ENCODE results near the gene ENTHD1. TPM values are rescaled to one million over a fixed set of nuclear protein-coding genes. Genes with fewer than 3 reads are reported as not detected.
A peak's percentile ranks its signal among the peaks of the same experiment; 100 is the strongest.

ENTHD1 gene
- total RNA-seq, 2 donors from 2014 or later, result not detected

- H3K36me3 Mint-ChIP-seq (ENCODE audit: low read depth), result peaks cover 11% of the 10 kb centered on the region
- DNase-seq (no peak), ATAC-seq (no peak)
- H3K27me3 Mint-ChIP-seq, result peaks cover 33% of the 10 kb centered on the region
- H3K4me1 Mint-ChIP-seq, result peaks cover 21% of the 10 kb centered on the region
- no peaks in the 10 kb centered on the region for H3K9me3 ChIP-seq (ENCODE audit: control insufficient read depth, low read length, poor library complexity, severe bottlenecking)
- no peak overlapping the region for H3K4me3 Mint-ChIP-seq
- H3K27ac Mint-ChIP-seq, result peak overlapping the region; percentile 43
Observed at GRCh38 chr22:39806109-39806508, 87.5 kb downstream of the ENTHD1 start.

GRCh38 chr22:39805117-39805516 lies 88.4 kb downstream of the ENTHD1 start:
- Mint-ChIP-seq H3K27me3 (peaks cover 33% of the 10 kb centered on the region), H3K4me1 (peaks cover 21% of the 10 kb centered on the region), H3K4me3 (no peak overlapping the region), H3K36me3 (ENCODE audit: low read depth) (peaks cover 11% of the 10 kb centered on the region), H3K27ac (peak overlapping the region; percentile 43)
- DNase-seq (no peak), ATAC-seq (no peak)
- no peaks in the 10 kb centered on the region for H3K9me3 ChIP-seq (ENCODE audit: control insufficient read depth, low read length, poor library complexity, severe bottlenecking)

- peaks cover 8% of the 10 kb centered on the region for H3K9me3 ChIP-seq (ENCODE audit: control insufficient read depth, low read length, poor library complexity, severe bottlenecking)
- Mint-ChIP-seq H3K4me3 (no peak overlapping the region), H3K36me3 (ENCODE audit: low read depth) (peaks cover 9% of the 10 kb centered on the region), H3K27me3 (peaks cover 24% of the 10 kb centered on the region), H3K4me1 (peaks cover 12% of the 10 kb centered on the region), H3K27ac (no peak overlapping the region)
- DNase-seq, result no peak
- no peak for ATAC-seq
Observed at GRCh38 chr22:39802682-39803081, 90.9 kb downstream of the ENTHD1 start.

- H3K27ac Mint-ChIP-seq, result no peak overlapping the region
- H3K4me3 Mint-ChIP-seq, result no peak overlapping the region
- ATAC-seq, result no peak
- no peak for DNase-seq
- H3K4me1 Mint-ChIP-seq, result peaks cover 5% of the 10 kb centered on the region
- peaks cover 7% of the 10 kb centered on the region for H3K36me3 Mint-ChIP-seq (ENCODE audit: low read depth)
- peaks cover 18% of the 10 kb centered on the region for H3K9me3 ChIP-seq (ENCODE audit: control insufficient read depth, low read length, poor library complexity, severe bottlenecking)
- H3K27me3 Mint-ChIP-seq, result peaks cover 11% of the 10 kb centered on the region
Observed at GRCh38 chr22:39800790-39801520, 92.6 kb downstream of the ENTHD1 start.

- Mint-ChIP-seq H3K36me3 (ENCODE audit: low read depth) (no peaks in the 10 kb centered on the region), H3K27ac (no peak overlapping the region), H3K4me3 (no peak overlapping the region), H3K4me1 (no peaks in the 10 kb centered on the region), H3K27me3 (no peaks in the 10 kb centered on the region)
- peaks cover 18% of the 10 kb centered on the region for H3K9me3 ChIP-seq (ENCODE audit: control insufficient read depth, low read length, poor library complexity, severe bottlenecking)
- DNase-seq (no peak), ATAC-seq (no peak)
Observed at GRCh38 chr22:39797528-39798147, 95.9 kb downstream of the ENTHD1 start.

GRCh38 chr22:39789788-39790187 lies 103.8 kb downstream of the ENTHD1 start:
- Mint-ChIP-seq H3K27ac (no peak overlapping the region), H3K4me1 (peaks cover 7% of the 10 kb centered on the region), H3K4me3 (no peak overlapping the region), H3K36me3 (ENCODE audit: low read depth) (no peaks in the 10 kb centered on the region), H3K27me3 (no peaks in the 10 kb centered on the region)
- ATAC-seq (no peak), DNase-seq (no peak)
- no peaks in the 10 kb centered on the region for H3K9me3 ChIP-seq (ENCODE audit: control insufficient read depth, low read length, poor library complexity, severe bottlenecking)

GRCh38 chr22:39785232-39785631 lies 108.3 kb downstream of the ENTHD1 start:
- Mint-ChIP-seq H3K27me3 (no peaks in the 10 kb centered on the region), H3K4me3 (no peak overlapping the region), H3K27ac (no peak overlapping the region), H3K4me1 (peaks cover 7% of the 10 kb centered on the region), H3K36me3 (ENCODE audit: low read depth) (peaks cover 2% of the 10 kb centered on the region)
- no peaks in the 10 kb centered on the region for H3K9me3 ChIP-seq (ENCODE audit: control insufficient read depth, low read length, poor library complexity, severe bottlenecking)
- no peak for ATAC-seq
- DNase-seq, result no peak

- no peak overlapping the region for H3K4me3 Mint-ChIP-seq
- no peak for ATAC-seq
- no peak for DNase-seq
- no peaks in the 10 kb centered on the region for H3K27me3 Mint-ChIP-seq
- H3K9me3 ChIP-seq (ENCODE audit: control insufficient read depth, low read length, poor library complexity, severe bottlenecking), result no peaks in the 10 kb centered on the region
- H3K27ac Mint-ChIP-seq, result no peak overlapping the region
- peaks cover 2% of the 10 kb centered on the region for H3K36me3 Mint-ChIP-seq (ENCODE audit: low read depth)
- H3K4me1 Mint-ChIP-seq, result peaks cover 20% of the 10 kb centered on the region
Observed at GRCh38 chr22:39777716-39778454, 115.7 kb downstream of the ENTHD1 start.

GRCh38 chr22:39776295-39777009 lies 117.1 kb downstream of the ENTHD1 start:
- no peaks in the 10 kb centered on the region for H3K9me3 ChIP-seq (ENCODE audit: control insufficient read depth, low read length, poor library complexity, severe bottlenecking)
- peaks cover 23% of the 10 kb centered on the region for H3K4me1 Mint-ChIP-seq
- no peaks in the 10 kb centered on the region for H3K27me3 Mint-ChIP-seq
- H3K36me3 Mint-ChIP-seq (ENCODE audit: low read depth), result peaks cover 2% of the 10 kb centered on the region
- no peak overlapping the region for H3K4me3 Mint-ChIP-seq
- ATAC-seq (no peak), DNase-seq (no peak)
- H3K27ac Mint-ChIP-seq, result no peak overlapping the region

GRCh38 chr22:39773976-39774539 lies 119.5 kb downstream of the ENTHD1 start:
- Mint-ChIP-seq H3K4me3 (peak overlapping the region; percentile 78), H3K27ac (peak overlapping the region; percentile 68), H3K36me3 (ENCODE audit: low read depth) (peaks cover 2% of the 10 kb centered on the region), H3K4me1 (peaks cover 23% of the 10 kb centered on the region), H3K27me3 (no peaks in the 10 kb centered on the region)
- no peaks in the 10 kb centered on the region for H3K9me3 ChIP-seq (ENCODE audit: control insufficient read depth, low read length, poor library complexity, severe bottlenecking)
- DNase-seq (no peak), ATAC-seq (peak; percentile 67)

GRCh38 chr22:39773503-39773902 lies 120.1 kb downstream of the ENTHD1 start:
- H3K4me1 Mint-ChIP-seq, result peaks cover 23% of the 10 kb centered on the region
- peaks cover 2% of the 10 kb centered on the region for H3K36me3 Mint-ChIP-seq (ENCODE audit: low read depth)
- H3K9me3 ChIP-seq (ENCODE audit: control insufficient read depth, low read length, poor library complexity, severe bottlenecking), result no peaks in the 10 kb centered on the region
- H3K27me3 Mint-ChIP-seq, result no peaks in the 10 kb centered on the region
- peak overlapping the region; percentile 78 for H3K4me3 Mint-ChIP-seq
- peak overlapping the region; percentile 68 for H3K27ac Mint-ChIP-seq
- DNase-seq (no peak), ATAC-seq (no peak)

- Mint-ChIP-seq H3K27me3 (no peaks in the 10 kb centered on the region), H3K4me1 (peaks cover 23% of the 10 kb centered on the region), H3K36me3 (ENCODE audit: low read depth) (peaks cover 4% of the 10 kb centered on the region), H3K4me3 (no peak overlapping the region), H3K27ac (no peak overlapping the region)
- ATAC-seq, result no peak
- no peaks in the 10 kb centered on the region for H3K9me3 ChIP-seq (ENCODE audit: control insufficient read depth, low read length, poor library complexity, severe bottlenecking)
- DNase-seq, result no peak
Observed at GRCh38 chr22:39771486-39771885, 122.1 kb downstream of the ENTHD1 start.

- H3K9me3 ChIP-seq (ENCODE audit: control insufficient read depth, low read length, poor library complexity, severe bottlenecking), result no peaks in the 10 kb centered on the region
- H3K36me3 Mint-ChIP-seq (ENCODE audit: low read depth), result peaks cover 2% of the 10 kb centered on the region
- no peak overlapping the region for H3K27ac Mint-ChIP-seq
- peaks cover 3% of the 10 kb centered on the region for H3K4me1 Mint-ChIP-seq
- no peaks in the 10 kb centered on the region for H3K27me3 Mint-ChIP-seq
- no peak for ATAC-seq
- H3K4me3 Mint-ChIP-seq, result no peak overlapping the region
- no peak for DNase-seq
Observed at GRCh38 chr22:39765661-39766060, 127.9 kb downstream of the ENTHD1 start.
